OCI-LY1 (cell line): ENCODE results near the gene MMS22L.

Experiments
- H2AFZ ChIP-seq: fragments of 200-600 bp; sonication (generic), shearing (Covaris generic); 2 replicates; pipeline ENCODE4 v1.6.0; 2014; ENCODE audit warnings: antibody characterized with exemption, mild to moderate bottlenecking, low read length
- H3F3A ChIP-seq: fragments of 200-600 bp; sonication (generic), shearing (Covaris generic); 2 replicates; pipeline ENCODE4 v1.6.0; 2014; ENCODE audit warnings: mild to moderate bottlenecking, antibody characterized with exemption, low read length, moderate library complexity; ENCODE audit not compliant: insufficient read depth
- H3K27ac ChIP-seq: fragments of 200-600 bp; sonication (generic); 2 replicates; pipeline ENCODE4 v1.5.1; 2014; ENCODE audit warnings: low read length, mixed run types, mild to moderate bottlenecking, low read depth; ENCODE audit not compliant: poor library complexity, severe bottlenecking
- H3K27me3 ChIP-seq: fragments of 200-600 bp; sonication (generic); 2 replicates; pipeline ENCODE4 v1.6.0; 2014; ENCODE audit warnings: antibody characterized with exemption, mild to moderate bottlenecking, low read length, moderate library complexity; ENCODE audit not compliant: insufficient read depth
- H3K36me3 ChIP-seq: fragments of 200-600 bp; sonication (generic); 2 replicates; pipeline ENCODE4 v1.6.1; 2014; ENCODE audit warnings: mild to moderate bottlenecking, antibody characterized with exemption, low read length, moderate library complexity, mixed read lengths; ENCODE audit not compliant: insufficient read depth
- H3K4me1 ChIP-seq: fragments of 200-600 bp; sonication (generic); 2 replicates; pipeline ENCODE4 v1.5.1; 2014; ENCODE audit warnings: mild to moderate bottlenecking, low read length, moderate library complexity; ENCODE audit not compliant: insufficient read depth, severe bottlenecking
- H3K4me2 ChIP-seq: fragments of 200-600 bp; sonication (generic), shearing (Covaris generic); 2 replicates; pipeline ENCODE4 v1.6.1; 2014; ENCODE audit warnings: low read length
- H3K4me3 ChIP-seq: fragments of 200-600 bp; sonication (generic); 2 replicates; pipeline ENCODE4 v1.5.1; 2014; ENCODE audit warnings: low read length, low read depth, mild to moderate bottlenecking, mixed read lengths; ENCODE audit not compliant: poor library complexity, severe bottlenecking
- H3K79me2 ChIP-seq: fragments of 200-600 bp; shearing (Covaris generic); 2 replicates; pipeline ENCODE4 v1.6.1; 2016; ENCODE audit warnings: mixed run types, low read length, mixed read lengths; ENCODE audit not compliant: insufficient read depth
- H3K9ac ChIP-seq: fragments of 200-600 bp; sonication (generic), shearing (Covaris generic); 2 replicates; pipeline ENCODE4 v1.6.1; 2014; ENCODE audit warnings: mild to moderate bottlenecking, low read length, mixed read lengths
- H3K9me2 ChIP-seq: fragments of 200-600 bp; sonication (generic), shearing (Covaris generic); 2 replicates; pipeline ENCODE4 v1.6.1; 2014; ENCODE audit warnings: low read depth, mild to moderate bottlenecking, low read length, mixed read lengths
- H3K9me3 ChIP-seq: fragments of 200-600 bp; shearing (Covaris generic); 2 replicates; pipeline ENCODE4 v1.6.1; 2014; ENCODE audit warnings: low read length, mixed read lengths
- H4K20me1 ChIP-seq: fragments of 200-600 bp; sonication (generic), shearing (Covaris generic); 2 replicates; pipeline ENCODE4 v1.6.0; 2016; ENCODE audit warnings: mild to moderate bottlenecking, low read length; ENCODE audit not compliant: insufficient read depth
- CTCF ChIP-seq: fragments of 200-600 bp; sonication (generic), shearing (Covaris generic); IDR thresholded peaks from 2 replicates; pipeline ENCODE4 v1.5.1; 2017; ENCODE audit warnings: mild to moderate bottlenecking, antibody characterized with exemption, low read length, moderate library complexity, mixed read lengths
- EZH2 ChIP-seq: fragments of 200-600 bp; sonication (generic), shearing (Covaris generic); IDR thresholded peaks from 2 replicates; pipeline ENCODE4 v1.8.0; 2017; ENCODE audit warnings: borderline replicate concordance, mixed run types, mild to moderate bottlenecking, antibody characterized with exemption, low read length, moderate library complexity, mixed read lengths

The MMS22L gene

GRCh38 chr6:97113170-97113569 lies 169.8 kb downstream of the MMS22L start:
- Histone ChIP-seq H3K4me1 (no peaks in the 10 kb centered on the region), H3K36me3 (no peaks in the 10 kb centered on the region), H3K27me3 (no peaks in the 10 kb centered on the region), H3K9ac (no peak overlapping the region), H4K20me1 (no peaks in the 10 kb centered on the region), H3K9me3 (no peaks in the 10 kb centered on the region), H3F3A (no peaks in the 10 kb centered on the region), H3K4me2 (no peak overlapping the region), H3K4me3 (no peak overlapping the region), H3K79me2 (no peaks in the 10 kb centered on the region), H2AFZ (no peak overlapping the region), H3K27ac (no peak overlapping the region), H3K9me2 (no peaks in the 10 kb centered on the region)
- no peak for TF ChIP-seq CTCF
- TF ChIP-seq EZH2 = no peak

- Histone ChIP-seq H2AFZ (no peak overlapping the region), H3K4me2 (no peak overlapping the region)
Measured at GRCh38 chr6:97111243-97111642, 171.8 kb downstream of the MMS22L start.

GRCh38 chr6:97110626-97111025 lies 172.4 kb downstream of the MMS22L start:
- no peaks in the 10 kb centered on the region for H3F3A ChIP-seq
- no peaks in the 10 kb centered on the region for H3K4me1 ChIP-seq
- H3K9ac ChIP-seq = no peak overlapping the region
- no peaks in the 10 kb centered on the region for H3K36me3 ChIP-seq
- no peaks in the 10 kb centered on the region for H3K27me3 ChIP-seq
- H3K9me3 ChIP-seq = no peaks in the 10 kb centered on the region
- no peaks in the 10 kb centered on the region for H3K79me2 ChIP-seq
- no peaks in the 10 kb centered on the region for H3K9me2 ChIP-seq
- H3K4me2 ChIP-seq = no peak overlapping the region
- H4K20me1 ChIP-seq = no peaks in the 10 kb centered on the region
- H3K27ac ChIP-seq = no peak overlapping the region
- no peak overlapping the region for H3K4me3 ChIP-seq
- no peak for TF ChIP-seq EZH2
- TF ChIP-seq CTCF = no peak
- no peak overlapping the region for H2AFZ ChIP-seq

More at GRCh38 chr6:97111243-97111642, 171.8 kb downstream of the MMS22L start:
- Histone ChIP-seq H3K36me3 (no peaks in the 10 kb centered on the region), H3K9me2 (no peaks in the 10 kb centered on the region), H3K79me2 (no peaks in the 10 kb centered on the region), H3F3A (no peaks in the 10 kb centered on the region), H3K27ac (no peak overlapping the region), H3K9me3 (no peaks in the 10 kb centered on the region), H3K9ac (no peak overlapping the region), H3K27me3 (no peaks in the 10 kb centered on the region), H3K4me3 (no peak overlapping the region), H4K20me1 (no peaks in the 10 kb centered on the region), H3K4me1 (no peaks in the 10 kb centered on the region)
- TF ChIP-seq EZH2 (no peak), CTCF (no peak)
